Ovary (tissue), 3 donors: ENCODE measurements around the gene PPP1R9B.

Experiments
- EP300 ChIP-seq: sonication (generic); formaldehyde crosslinking; IDR thresholded peaks from one replicate; pipeline ENCODE4 v1.6.1; 2017; ENCODE audit warnings: antibody characterized with exemption
- TF ChIP-seq, protein P1 (sequence below), 3 donors: fragments of 450-650 bp in 2 of 3; fragments of 200-600 bp in 1 of 3; IDR thresholded peaks; one replicate each; pipeline versions ENCODE4 v1.5.1 to v1.8.0; 2016 to 2022; ENCODE audit warnings: antibody characterized with exemption in 3 of 3, mild to moderate bottlenecking in 1 of 3
- donor health status: DM: no; HTN: no; CAD: no.

DNA sequence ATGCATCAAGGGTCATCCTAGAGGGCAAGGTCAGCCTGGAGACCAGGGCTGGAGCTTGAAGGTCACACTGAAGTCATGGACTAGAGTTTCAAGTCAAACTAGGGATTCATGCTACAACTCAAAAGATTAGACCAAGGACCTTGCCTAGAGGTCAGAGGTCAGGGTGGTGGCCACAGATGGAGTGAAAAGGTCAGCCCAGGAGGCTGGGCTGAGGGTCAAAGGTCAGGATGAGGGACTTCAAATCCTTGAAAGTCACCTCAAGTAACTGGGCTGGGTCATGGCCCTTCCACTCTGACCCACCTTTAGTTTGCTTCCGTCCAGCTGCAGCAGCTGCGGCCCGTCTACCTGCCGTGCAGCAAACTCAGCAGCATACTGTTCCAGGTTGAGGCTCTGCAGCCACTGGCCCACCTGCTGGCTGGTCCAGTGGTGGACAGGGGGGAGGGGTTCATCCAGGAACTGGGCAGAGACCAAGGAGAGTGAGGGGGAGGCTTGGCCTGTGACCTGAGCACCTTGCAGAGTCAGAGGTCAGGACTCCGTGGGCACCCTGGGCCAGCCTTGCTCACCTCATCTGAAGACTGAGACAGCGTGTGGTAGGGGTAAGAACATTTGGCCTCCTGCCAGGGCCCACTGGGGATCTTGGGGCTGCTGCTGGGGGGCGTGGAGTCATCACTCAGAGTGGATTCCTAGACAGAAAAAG, 36.7 kb downstream of the PPP1R9B start:
- TF ChIP-seq, protein P1, sequence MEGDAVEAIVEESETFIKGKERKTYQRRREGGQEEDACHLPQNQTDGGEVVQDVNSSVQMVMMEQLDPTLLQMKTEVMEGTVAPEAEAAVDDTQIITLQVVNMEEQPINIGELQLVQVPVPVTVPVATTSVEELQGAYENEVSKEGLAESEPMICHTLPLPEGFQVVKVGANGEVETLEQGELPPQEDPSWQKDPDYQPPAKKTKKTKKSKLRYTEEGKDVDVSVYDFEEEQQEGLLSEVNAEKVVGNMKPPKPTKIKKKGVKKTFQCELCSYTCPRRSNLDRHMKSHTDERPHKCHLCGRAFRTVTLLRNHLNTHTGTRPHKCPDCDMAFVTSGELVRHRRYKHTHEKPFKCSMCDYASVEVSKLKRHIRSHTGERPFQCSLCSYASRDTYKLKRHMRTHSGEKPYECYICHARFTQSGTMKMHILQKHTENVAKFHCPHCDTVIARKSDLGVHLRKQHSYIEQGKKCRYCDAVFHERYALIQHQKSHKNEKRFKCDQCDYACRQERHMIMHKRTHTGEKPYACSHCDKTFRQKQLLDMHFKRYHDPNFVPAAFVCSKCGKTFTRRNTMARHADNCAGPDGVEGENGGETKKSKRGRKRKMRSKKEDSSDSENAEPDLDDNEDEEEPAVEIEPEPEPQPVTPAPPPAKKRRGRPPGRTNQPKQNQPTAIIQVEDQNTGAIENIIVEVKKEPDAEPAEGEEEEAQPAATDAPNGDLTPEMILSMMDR (IDR thresholded peaks at IDR 0.05), result no peak
- TF ChIP-seq EP300, result no peak
